ENCODE data around the gene NOMO2.
"Not testable (repeated sequence)": the region's sequence is repeated elsewhere in the genome, so short reads cannot be mapped to it uniquely, and the experiment has no call there.

Gene NOMO2

GRCh38 chr16:18384869-18385268 lies 177.0 kb downstream of the NOMO2 start:
- H3K4me1 ChIP-seq (ENCODE audit: control insufficient read depth, insufficient read depth, low read length); H3K9me3 ChIP-seq (ENCODE audit: control insufficient read depth in 2 of 2, low read length in 2 of 2): not testable (repeated sequence)

GRCh38 chr16:18384098-18384636 lies 177.7 kb downstream of the NOMO2 start:
- not testable (repeated sequence) for H3K9ac ChIP-seq (ENCODE audit: low read length in 2 of 2); H3K4me3 ChIP-seq (ENCODE audit: low read length in 2 of 2); H3K27me3 ChIP-seq (ENCODE audit: control insufficient read depth in 1 of 2, insufficient read depth in 2 of 2, low read length in 2 of 2); H3K36me3 ChIP-seq (ENCODE audit: control insufficient read depth in 2 of 2, insufficient read depth in 2 of 2, low read length in 2 of 2); H3K9me3 ChIP-seq (ENCODE audit: control insufficient read depth in 2 of 2, low read length in 2 of 2); H3K4me1 ChIP-seq (ENCODE audit: control insufficient read depth, insufficient read depth, low read length); H3K27ac ChIP-seq (ENCODE audit: low read length)

More at GRCh38 chr16:18384869-18385268, 177.0 kb downstream of the NOMO2 start:
- H3K4me3 ChIP-seq (ENCODE audit: low read length in 2 of 2); H3K27me3 ChIP-seq (ENCODE audit: control insufficient read depth in 1 of 2, insufficient read depth in 2 of 2, low read length in 2 of 2); H3K36me3 ChIP-seq (ENCODE audit: control insufficient read depth in 2 of 2, insufficient read depth in 2 of 2, low read length in 2 of 2); H3K27ac ChIP-seq (ENCODE audit: low read length); H3K9ac ChIP-seq (ENCODE audit: low read length in 2 of 2): not testable (repeated sequence)

- H3K27ac ChIP-seq (ENCODE audit: low read length); H3K36me3 ChIP-seq (ENCODE audit: control insufficient read depth in 2 of 2, insufficient read depth in 2 of 2, low read length in 2 of 2); H3K27me3 ChIP-seq (ENCODE audit: control insufficient read depth in 1 of 2, insufficient read depth in 2 of 2, low read length in 2 of 2); H3K9ac ChIP-seq (ENCODE audit: low read length in 2 of 2); H3K4me1 ChIP-seq (ENCODE audit: control insufficient read depth, insufficient read depth, low read length); H3K4me3 ChIP-seq (ENCODE audit: low read length in 2 of 2); H3K9me3 ChIP-seq (ENCODE audit: control insufficient read depth in 2 of 2, low read length in 2 of 2): not testable (repeated sequence)
These were observed 179.2 kb downstream of the NOMO2 start for GRCh38 chr16:18382696-18383095.
